Neural cell (in vitro differentiated cells): ENCODE data around the gene LRRC74B. TPM values are rescaled to one million over a fixed set of nuclear protein-coding genes. Genes with fewer than 3 reads are reported as not detected.

Source experiments
- H2AFZ ChIP-seq: fragments of 200-600, 300-800 bp; sonication (generic), shearing (Covaris generic); 2 replicates; pipeline ENCODE4 v1.6.0; 2014; ENCODE audit warnings: low read depth, mild to moderate bottlenecking, antibody characterized with exemption, low read length, moderate library complexity
- H3F3A ChIP-seq: fragments of 200-600 bp; shearing (Covaris generic); 2 replicates; pipeline ENCODE4 v1.6.1; 2016; ENCODE audit warnings: mild to moderate bottlenecking, moderate library complexity, mixed read lengths, antibody characterized with exemption, low read length; ENCODE audit not compliant: insufficient read depth, poor library complexity, severe bottlenecking
- H3K27ac ChIP-seq: fragments of 200-600, 300-800 bp; sonication (generic), shearing (Covaris generic); 2 replicates; pipeline ENCODE4 v1.5.1; 2014; ENCODE audit warnings: mild to moderate bottlenecking, low read length, moderate library complexity
- H3K27me3 ChIP-seq: fragments of 300-800, 200-600 bp; sonication (generic), shearing (Covaris generic); 2 replicates; pipeline ENCODE4 v1.6.0; 2014; ENCODE audit warnings: mild to moderate bottlenecking, low read depth, low read length, moderate library complexity; ENCODE audit not compliant: insufficient read depth
- H3K36me3 ChIP-seq: fragments of 300-800, 200-600 bp; sonication (generic), shearing (Covaris generic); 2 replicates; pipeline ENCODE4 v1.5.1; 2014; ENCODE audit warnings: mild to moderate bottlenecking, antibody characterized with exemption, low read length, moderate library complexity; ENCODE audit not compliant: insufficient read depth
- H3K4me2 ChIP-seq: fragments of 300-800, 200-600 bp; sonication (generic), shearing (Covaris generic); 2 replicates; pipeline ENCODE4 v1.6.0; 2014; ENCODE audit warnings: mild to moderate bottlenecking, low read length
- H3K4me3 ChIP-seq: fragments of 300-800, 200-600 bp; sonication (generic), shearing (Covaris generic); 2 replicates; pipeline ENCODE4 v1.5.1; 2014; ENCODE audit warnings: mild to moderate bottlenecking, low read length, moderate library complexity
- H3K79me2 ChIP-seq: fragments of 200-600 bp; shearing (Covaris generic); replicated peaks from 2 replicates; pipeline ENCODE4 v1.6.0; 2014; ENCODE audit warnings: mild to moderate bottlenecking, low read length, moderate library complexity; ENCODE audit not compliant: insufficient read depth
- H3K9ac ChIP-seq: fragments of 300-800, 200-600 bp; sonication (generic), shearing (Covaris generic); 2 replicates; pipeline ENCODE4 v1.6.1; 2016; ENCODE audit warnings: mild to moderate bottlenecking, low read length, mixed read lengths
- H3K9me2 ChIP-seq: fragments of 200-600 bp; shearing (Covaris generic); 2 replicates; pipeline ENCODE4 v1.6.1; 2016; ENCODE audit warnings: mild to moderate bottlenecking, low read length, mixed read lengths; ENCODE audit not compliant: insufficient read depth
- H3K9me3 ChIP-seq: fragments of 200-600, 300-800 bp; sonication (generic), shearing (Covaris generic); 2 replicates; pipeline ENCODE4 v1.6.1; 2016; ENCODE audit warnings: mild to moderate bottlenecking, mixed run types, low read length, moderate library complexity, mixed read lengths
- H4K20me1 ChIP-seq: fragments of 200-600 bp; shearing (Covaris generic); 2 replicates; pipeline ENCODE4 v1.6.1; 2016; ENCODE audit warnings: mild to moderate bottlenecking, mixed run types; ENCODE audit not compliant: insufficient read depth
- CTCF ChIP-seq: fragments of 450-650 bp; IDR thresholded peaks from 2 replicates; pipeline ENCODE4 v1.5.1; 2014; ENCODE audit warnings: antibody characterized with exemption, mild to moderate bottlenecking, moderate library complexity; ENCODE audit not compliant: poor library complexity, severe bottlenecking
- EP300 ChIP-seq: fragments of 450-650 bp; conservative IDR thresholded peaks from 2 replicates; pipeline ENCODE4 v1.6.1; 2014; ENCODE audit warnings: antibody characterized with exemption, mild to moderate bottlenecking, moderate library complexity; ENCODE audit not compliant: poor library complexity, severe bottlenecking
- EZH2 ChIP-seq: fragments of 200-600, 300-800 bp; shearing (Covaris generic), sonication (generic); IDR thresholded peaks from 2 replicates; pipeline ENCODE4 v1.6.1; 2014; ENCODE audit warnings: antibody characterized with exemption, low read length, borderline replicate concordance, mild to moderate bottlenecking; ENCODE audit not compliant: insufficient read depth, poor library complexity, severe bottlenecking
- POLR2AphosphoS5 ChIP-seq: IDR thresholded peaks from 2 replicates; pipeline ENCODE4 v1.6.1; 2012
- RAD21 ChIP-seq: fragments of 450-650 bp; conservative IDR thresholded peaks from 2 replicates; pipeline ENCODE4 v1.6.1; 2014; ENCODE audit warnings: antibody characterized with exemption, mild to moderate bottlenecking, moderate library complexity
- REST ChIP-seq: IDR thresholded peaks from 2 replicates; pipeline ENCODE4 v1.6.1; 2012; ENCODE audit warnings: borderline replicate concordance
- SMC3 ChIP-seq: fragments of 450-650 bp; conservative IDR thresholded peaks from 2 replicates; pipeline ENCODE4 v1.6.1; 2014; ENCODE audit warnings: antibody characterized with exemption, mild to moderate bottlenecking, moderate library complexity; ENCODE audit not compliant: poor library complexity
- TAF1 ChIP-seq: IDR thresholded peaks from 2 replicates; pipeline ENCODE4 v1.6.1; 2012; ENCODE audit warnings: low read depth
- polyA plus RNA-seq: library from polyadenylated mRNA; depleted of rRNA; stranded (reverse); fragments of >200 nt; gene quantifications from 2 replicates; pipeline ENCODE4 v1.2.3, GENCODE V29; 2014

LRRC74B gene
- polyA plus RNA-seq, 1 donor from 2014 or later: not detected

- no peaks in the 10 kb centered on the region for H3K9me2 ChIP-seq
- H2AFZ ChIP-seq: no peak overlapping the region
- no peaks in the 10 kb centered on the region for H3K27me3 ChIP-seq
- H3K27ac ChIP-seq: no peak overlapping the region
- H3K4me3 ChIP-seq: no peak overlapping the region
- H3K9ac ChIP-seq: no peak overlapping the region
- H3K9me3 ChIP-seq: no peaks in the 10 kb centered on the region
- no peaks in the 10 kb centered on the region for H3K36me3 ChIP-seq
- no peaks in the 10 kb centered on the region for H3F3A ChIP-seq
- no peak for TF ChIP-seq TAF1
- no peak for TF ChIP-seq SMC3
- no peak for TF ChIP-seq POLR2AphosphoS5
- TF ChIP-seq RAD21: no peak
- TF ChIP-seq EZH2: no peak
- H3K4me2 ChIP-seq: no peak overlapping the region
- H3K79me2 ChIP-seq: no peaks in the 10 kb centered on the region
- H4K20me1 ChIP-seq: no peaks in the 10 kb centered on the region
These were observed 27.3 kb downstream of the LRRC74B start for GRCh38 chr22:21073023-21073422.

- Histone ChIP-seq H3K27me3 (no peaks in the 10 kb centered on the region), H3K9me3 (no peaks in the 10 kb centered on the region), H3K27ac (no peak overlapping the region), H3K36me3 (no peaks in the 10 kb centered on the region), H3K79me2 (no peaks in the 10 kb centered on the region), H2AFZ (no peak overlapping the region), H3K4me3 (no peak overlapping the region), H4K20me1 (no peaks in the 10 kb centered on the region), H3K4me2 (no peak overlapping the region), H3K9ac (no peak overlapping the region), H3F3A (no peaks in the 10 kb centered on the region), H3K9me2 (no peaks in the 10 kb centered on the region)
- no peak for TF ChIP-seq CTCF
- no peak for TF ChIP-seq EP300
- no peak for TF ChIP-seq EZH2
- no peak for TF ChIP-seq REST
- no peak for TF ChIP-seq SMC3
- no peak for TF ChIP-seq RAD21
These were observed 27.7 kb downstream of the LRRC74B start for GRCh38 chr22:21073482-21073881.

GRCh38 chr22:21074102-21074715 is 28.5 kb downstream of the LRRC74B start:
- TF ChIP-seq REST (no peak), POLR2AphosphoS5 (no peak), RAD21 (no peak), EP300 (no peak), TAF1 (no peak), CTCF (no peak), SMC3 (no peak)
- no peak overlapping the region for H2AFZ ChIP-seq
- no peaks in the 10 kb centered on the region for H3K36me3 ChIP-seq
- no peaks in the 10 kb centered on the region for H3K79me2 ChIP-seq
- no peaks in the 10 kb centered on the region for H4K20me1 ChIP-seq
- H3F3A ChIP-seq: no peaks in the 10 kb centered on the region
- H3K27me3 ChIP-seq: no peaks in the 10 kb centered on the region
- H3K9me3 ChIP-seq: no peaks in the 10 kb centered on the region
- no peak overlapping the region for H3K9ac ChIP-seq
- H3K9me2 ChIP-seq: no peaks in the 10 kb centered on the region
- no peak overlapping the region for H3K27ac ChIP-seq
- H3K4me3 ChIP-seq: no peak overlapping the region
- no peak overlapping the region for H3K4me2 ChIP-seq
